HG03196 (cell line): ENCODE results near the gene RSPRY1.
"Not testable (repeated sequence)": the region's sequence is repeated elsewhere in the genome, so short reads cannot be mapped to it uniquely, and the experiment has no call there.

Experiments
- ATAC-seq: cut with Tn5 transposase; IDR thresholded peaks from one replicate; pipeline ENCODE4 v1.9.1; 2021; ENCODE audit not compliant: unreplicated experiment

RSPRY1 gene

GRCh38 chr16:57185446-57185944 is 634 bp upstream of the RSPRY1 start:
- peak; percentile 37 for ATAC-seq

DNA sequence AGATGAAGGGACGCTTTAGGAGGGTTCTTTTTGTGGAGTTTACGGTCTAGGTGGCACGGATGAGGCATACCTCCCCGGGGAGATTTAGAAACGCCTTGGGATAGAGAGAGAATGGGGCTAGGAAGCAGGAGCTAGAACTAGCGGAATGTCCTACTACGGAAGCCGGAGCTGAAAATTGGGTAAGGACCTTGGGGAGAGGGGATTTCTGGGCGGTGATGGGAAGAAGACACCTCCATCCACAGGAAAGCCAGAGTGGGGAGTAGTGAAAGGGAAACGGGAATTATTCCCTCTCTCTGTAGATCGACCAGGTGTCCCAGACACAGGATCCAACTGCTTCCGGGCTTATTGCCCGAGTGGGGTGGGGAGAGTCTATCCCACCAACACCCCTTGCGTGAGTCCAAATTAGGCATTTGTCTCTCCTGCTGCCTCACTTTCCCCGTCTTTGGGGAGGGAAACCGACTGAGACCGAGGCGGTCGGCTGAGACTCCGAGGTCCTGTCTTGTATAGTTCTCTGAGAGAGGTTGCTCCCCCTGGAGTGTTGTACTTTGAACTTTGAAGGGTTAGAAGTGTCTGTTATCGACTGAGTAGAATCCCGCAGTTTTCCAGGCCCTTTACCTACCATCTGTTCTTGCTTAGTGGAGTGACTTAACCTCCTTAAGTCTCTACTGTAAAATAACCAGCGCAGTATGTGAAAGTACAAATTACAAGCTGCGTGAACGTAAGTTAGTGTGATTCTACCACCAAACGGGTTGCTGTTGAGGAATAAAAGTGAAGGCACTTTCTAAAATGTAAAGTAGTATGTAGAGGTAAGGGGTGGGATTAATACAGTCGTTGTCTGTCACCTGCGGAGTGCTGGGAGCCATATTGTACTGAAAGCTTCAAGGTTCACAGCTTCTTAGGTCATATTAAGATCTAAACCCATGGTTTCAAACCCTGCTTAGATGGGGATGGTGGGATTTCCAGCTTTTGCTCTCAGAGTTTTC is 1.0 kb downstream of the RSPRY1 start:
- no peak for ATAC-seq

GRCh38 chr16:57187902-57188710 is 2.0 kb downstream of the RSPRY1 start:
- not testable (repeated sequence) for ATAC-seq

GRCh38 chr16:57188711-57189002 is 2.5 kb downstream of the RSPRY1 start:
- no peak for ATAC-seq

DNA sequence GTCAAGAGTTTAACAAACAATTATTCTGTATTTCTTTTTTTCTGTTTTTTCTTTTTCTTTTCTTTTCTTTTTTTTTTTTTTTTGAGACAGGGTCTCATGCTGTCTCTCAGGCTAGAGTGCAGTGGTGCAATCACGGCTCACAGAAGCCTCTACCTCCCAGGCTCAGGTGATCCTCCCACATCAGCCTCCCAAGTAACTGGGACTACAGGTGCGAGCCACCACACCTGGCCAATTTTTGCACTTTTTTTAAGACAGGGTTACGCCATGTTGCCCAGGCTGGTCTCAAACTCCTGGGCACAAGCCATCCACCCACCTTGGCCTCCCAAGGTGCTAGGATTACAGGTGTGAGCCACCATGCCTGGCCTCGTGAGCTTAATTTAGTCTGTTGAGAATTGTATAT is 3.4 kb downstream of the RSPRY1 start:
- ATAC-seq, result not testable (repeated sequence)

GRCh38 chr16:57190136-57190535 is 4.0 kb downstream of the RSPRY1 start:
- no peak for ATAC-seq

DNA sequence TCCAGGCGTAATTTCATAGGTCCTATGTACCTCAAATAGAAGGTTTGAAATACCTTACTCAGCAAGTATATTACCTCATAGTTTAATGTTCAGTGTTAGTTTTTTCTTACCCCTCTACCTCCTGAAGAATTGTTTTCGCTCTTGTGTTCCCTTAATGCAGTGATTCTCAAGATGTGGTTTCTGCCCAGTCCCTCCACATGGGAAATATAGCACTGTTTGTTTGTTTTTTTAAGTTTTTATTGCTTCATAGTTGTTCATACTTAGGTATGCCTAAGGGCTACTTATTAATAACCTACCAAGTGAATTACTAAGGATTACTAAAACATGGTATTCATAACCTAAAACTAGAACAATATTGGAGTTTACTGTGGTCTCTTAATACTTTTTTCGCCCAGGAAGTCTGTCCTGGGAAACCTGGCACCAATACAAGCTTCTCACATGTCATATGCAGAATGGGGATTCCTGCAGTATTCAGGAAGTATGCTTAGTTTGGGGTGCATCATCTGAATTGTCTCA is 5.0 kb downstream of the RSPRY1 start:
- ATAC-seq, result no peak

DNA sequence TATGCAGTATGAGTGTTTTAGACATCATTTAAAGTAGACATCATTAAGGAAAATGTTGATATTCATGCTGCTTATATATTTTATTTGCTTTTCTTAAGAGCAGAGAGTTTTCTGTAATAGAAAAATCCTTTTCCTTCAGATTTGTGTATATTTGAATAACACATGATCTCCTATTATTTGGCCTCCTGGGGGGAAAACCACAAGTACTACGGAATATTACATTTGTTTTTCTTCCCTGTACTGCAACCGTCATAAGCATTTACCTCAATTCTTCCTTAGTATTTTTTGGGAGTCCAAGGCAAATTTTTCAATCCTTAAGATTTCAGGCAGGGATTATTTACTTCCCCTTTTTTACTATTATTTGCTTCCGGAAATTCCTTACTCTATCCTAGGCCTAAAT is 6.0 kb downstream of the RSPRY1 start:
- ATAC-seq, result no peak

GRCh38 chr16:57192720-57193486 is 6.8 kb downstream of the RSPRY1 start:
- ATAC-seq, result no peak

DNA sequence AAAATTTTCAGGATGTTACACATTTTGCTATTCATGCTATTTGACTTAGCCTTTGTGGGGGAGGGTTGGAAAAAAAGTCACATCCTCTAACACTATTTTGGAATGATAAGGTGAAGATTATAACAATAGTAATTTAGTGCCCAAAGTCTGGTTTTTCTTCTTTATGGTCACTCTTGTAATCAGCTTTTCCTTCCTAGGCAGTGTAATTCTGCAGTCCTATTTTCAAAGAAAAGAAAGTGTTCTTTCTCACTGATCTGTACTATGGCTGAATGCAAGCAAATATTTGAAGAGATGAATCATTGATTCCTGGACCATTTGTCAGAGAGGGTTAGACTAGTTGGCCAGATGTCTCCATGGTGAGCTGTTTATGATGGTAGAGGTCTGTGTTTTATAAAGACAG is 8.4 kb downstream of the RSPRY1 start:
- no peak for ATAC-seq

DNA sequence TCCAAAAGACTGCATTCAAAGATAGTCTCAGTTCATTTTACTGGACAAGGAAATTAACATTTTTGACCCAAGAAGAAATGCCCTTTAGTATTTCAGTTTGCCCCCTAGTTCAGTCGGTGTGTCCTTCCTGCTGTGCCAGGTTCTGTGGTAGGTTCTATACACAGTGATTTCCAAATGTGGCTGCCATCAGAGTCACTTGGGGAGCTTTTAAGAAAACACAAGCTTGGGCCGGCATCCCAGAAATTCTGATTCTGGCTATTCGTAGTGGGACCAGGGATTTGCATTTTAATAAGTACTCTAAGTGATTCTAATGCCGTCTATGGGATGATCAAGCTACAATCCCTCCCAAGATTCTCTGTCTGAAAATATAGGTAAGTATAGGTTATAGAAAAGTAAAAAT is 10.2 kb downstream of the RSPRY1 start:
- ATAC-seq, result no peak

DNA sequence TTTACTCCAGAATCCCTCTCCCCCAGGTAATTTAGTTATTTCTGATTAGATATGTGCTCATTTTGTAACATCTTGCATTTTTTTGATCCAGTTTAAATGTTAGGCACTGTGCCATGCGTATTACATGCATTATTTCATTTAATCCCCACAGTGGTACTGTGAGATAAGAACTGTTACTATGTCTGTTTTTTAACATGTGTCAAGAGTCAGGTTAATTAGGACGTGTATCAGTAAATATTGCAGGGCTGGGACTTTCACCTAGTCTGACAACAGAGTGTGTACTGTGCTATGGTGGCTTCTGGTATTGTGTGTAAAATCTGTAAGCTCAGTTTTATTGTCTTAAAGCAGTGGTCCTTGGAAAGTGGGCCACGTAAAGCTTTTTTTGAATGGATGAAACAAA is 10.6 kb downstream of the RSPRY1 start:
- ATAC-seq, result no peak

DNA sequence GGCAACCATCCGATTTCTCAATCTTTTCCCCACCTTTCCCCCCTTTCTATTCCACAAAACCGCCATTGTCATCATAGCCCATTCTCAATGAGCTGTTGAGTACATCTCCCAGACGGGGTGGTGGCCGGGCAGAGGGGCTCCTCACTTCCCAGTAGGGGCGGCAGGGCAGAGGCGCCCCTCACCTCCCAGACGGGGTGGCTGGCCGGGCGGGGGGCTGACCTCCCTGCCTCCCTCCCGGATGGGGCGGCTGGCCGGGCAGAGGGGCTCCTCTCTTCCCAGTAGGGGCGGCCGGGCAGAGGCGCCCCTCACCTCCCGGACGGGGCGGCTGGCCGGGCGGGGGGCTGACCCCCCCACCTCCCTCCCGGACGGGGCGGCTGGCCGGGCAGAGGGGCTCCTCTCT is 14.2 kb downstream of the RSPRY1 start:
- ATAC-seq, result not testable (repeated sequence)

- ATAC-seq, result not testable (repeated sequence)
Observed at GRCh38 chr16:57200926-57201325, 14.8 kb downstream of the RSPRY1 start.

DNA sequence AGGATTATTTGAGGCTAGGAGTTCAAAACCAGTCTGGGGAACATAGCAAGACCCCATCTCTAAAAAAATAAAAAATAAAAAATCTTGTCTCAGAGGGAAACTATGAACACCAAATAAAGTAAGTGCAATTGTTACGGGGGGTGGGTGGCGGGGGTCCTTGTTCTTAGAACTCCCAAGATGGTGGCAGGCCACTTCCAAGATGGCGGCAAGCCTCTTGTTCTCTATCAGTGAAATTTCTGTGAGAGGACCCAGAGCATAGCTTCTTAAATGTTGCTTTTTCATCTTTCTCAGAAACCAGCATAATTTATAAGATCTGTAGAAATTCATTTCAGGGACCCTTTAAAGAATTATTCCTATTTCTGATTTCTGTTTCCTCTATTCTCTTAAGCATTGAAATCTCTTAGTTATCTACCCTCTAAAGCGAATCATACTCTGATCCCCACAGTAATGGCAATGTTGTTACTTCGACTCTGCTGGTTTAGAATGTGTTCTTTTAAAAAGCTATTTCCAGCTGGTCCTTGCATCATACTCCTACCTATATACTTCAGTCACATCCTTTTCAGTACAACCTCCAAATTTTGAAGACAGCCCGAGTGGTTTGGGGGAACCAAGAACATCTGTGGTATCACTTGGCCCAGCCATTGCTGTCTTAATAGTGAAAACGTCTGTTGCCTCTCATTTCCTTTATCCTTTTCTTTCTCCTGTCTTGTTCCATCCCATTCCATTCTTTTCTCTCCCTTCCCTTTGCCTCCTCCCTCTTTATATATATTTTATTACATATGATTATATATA is 16.2 kb downstream of the RSPRY1 start:
- no peak for ATAC-seq

GRCh38 chr16:57203451-57203850 is 17.3 kb downstream of the RSPRY1 start:
- no peak for ATAC-seq

DNA sequence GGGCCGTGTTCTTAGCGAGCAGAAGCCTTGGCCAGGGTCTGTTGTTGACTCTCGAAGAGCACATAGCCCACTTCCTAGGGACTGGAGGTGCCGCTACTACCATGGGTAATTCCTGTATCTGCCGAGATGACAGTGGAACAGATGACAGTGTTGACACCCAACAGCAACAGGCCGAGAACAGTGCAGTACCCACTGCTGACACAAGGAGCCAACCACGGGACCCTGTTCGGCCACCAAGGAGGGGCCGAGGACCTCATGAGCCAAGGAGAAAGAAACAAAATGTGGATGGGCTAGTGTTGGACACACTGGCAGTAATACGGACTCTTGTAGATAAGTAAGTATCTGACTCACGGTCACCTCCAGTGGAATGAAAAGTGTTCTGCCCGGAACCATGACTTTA is 18.5 kb downstream of the RSPRY1 start:
- ATAC-seq, result no peak

- no peak for ATAC-seq
Observed at GRCh38 chr16:57208926-57209325, 22.8 kb downstream of the RSPRY1 start.

DNA sequence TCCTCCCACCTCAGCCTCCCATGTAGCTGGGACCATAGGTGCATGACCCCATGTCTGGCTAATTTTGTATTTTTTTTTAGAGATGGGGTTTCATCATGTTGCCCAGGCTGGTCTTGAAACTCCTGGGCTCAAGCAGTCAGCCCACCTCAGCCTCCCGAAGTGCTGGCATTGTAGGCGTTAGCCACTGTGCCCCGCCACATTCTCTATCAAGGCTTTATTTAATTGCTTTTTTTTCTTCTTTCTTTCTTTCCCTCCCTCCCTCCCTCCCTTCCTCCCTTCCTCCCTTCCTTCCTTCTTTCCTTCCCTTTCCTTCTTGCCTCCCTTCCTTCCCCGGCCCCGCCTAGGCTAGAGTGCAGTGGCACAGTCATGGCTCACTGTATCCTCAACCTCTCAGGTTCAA is 23.7 kb downstream of the RSPRY1 start:
- ATAC-seq, result no peak

DNA sequence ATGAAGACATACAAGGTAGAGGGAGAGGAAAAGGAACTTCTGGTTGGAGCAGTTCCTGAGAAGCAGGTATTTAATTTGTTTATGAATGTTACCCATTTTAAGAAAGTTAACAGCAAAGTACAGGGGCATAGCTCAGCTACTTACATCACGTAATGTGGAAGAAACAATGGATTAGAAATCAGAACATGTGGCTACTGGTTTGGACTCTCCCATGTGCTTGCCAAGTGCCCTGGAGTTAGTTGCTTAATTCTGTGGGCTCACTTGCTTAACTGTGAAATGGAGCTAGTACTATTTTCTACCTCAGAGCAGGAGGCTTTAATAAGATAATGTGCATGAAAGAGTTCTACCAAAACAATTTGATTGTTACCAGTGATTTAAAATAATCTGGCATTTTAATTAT is 27.3 kb downstream of the RSPRY1 start:
- ATAC-seq, result no peak
